IMR-90 (cell line): Measurements from ENCODE around the gene BHLHA15. TPM values are rescaled to one million over a fixed set of nuclear protein-coding genes. Genes with fewer than 3 reads are reported as not detected.

ENCODE experiments used
- ATAC-seq: fragments of 200-7000 bp; cut with Tn5 transposase; 2 replicates; pipeline ENCODE4 v1.9.1; 2020; ENCODE audit warnings: low read depth, mild to moderate bottlenecking, moderate library complexity
- BruUV-seq: library from RNA; stranded (reverse); fragments of 400-500 nt; replicated peaks from 2 replicates; lab custom pipeline; 2021; lab: Mats Ljungman, UMichigan
- CTCF ChIA-PET: fragments of 300-600 bp; formaldehyde crosslinking; extraction: SDS; loops from one replicate; lab custom pipeline; 2021; ENCODE audit warnings: antibody characterized with exemption; lab: Yijun Ruan, JAX
- POLR2A ChIA-PET: fragments of 300-600 bp; sonication (Branson Sonifier 250); formaldehyde crosslinking; loops from one replicate; lab custom pipeline; 2022; ENCODE audit warnings: antibody characterized with exemption; ENCODE audit not compliant: unreplicated experiment; lab: Charles Lee
- DNase-seq: peaks from one replicate; pipeline ENCODE4 v3.0.0; 2013
- H2AFZ ChIP-seq: replicated peaks from 2 replicates; pipeline ENCODE3; 2013; ENCODE audit warnings: low read length, mild to moderate bottlenecking; ENCODE audit not compliant: poor library complexity
- H2AK5ac ChIP-seq: 2 replicates; pipeline ENCODE4 v1.6.1; 2013; ENCODE audit warnings: low read depth, low read length, inconsistent platforms
- H2AK9ac ChIP-seq: replicated peaks from 2 replicates; pipeline ENCODE3; 2013; ENCODE audit warnings: mild to moderate bottlenecking, low read depth, low read length, moderate library complexity; ENCODE audit not compliant: poor library complexity
- H2BK120ac ChIP-seq: 2 replicates; pipeline ENCODE4 v1.6.1; 2013; ENCODE audit warnings: low read depth, low read length, inconsistent platforms
- H2BK15ac ChIP-seq: 3 replicates; pipeline ENCODE4 v1.6.1; 2013; ENCODE audit warnings: low read depth, low read length, inconsistent platforms
- H2BK20ac ChIP-seq: 2 replicates; pipeline ENCODE4 v1.6.1; 2013; ENCODE audit warnings: low read depth, mild to moderate bottlenecking, inconsistent platforms, low read length, moderate library complexity
- H2BK5ac ChIP-seq: 2 replicates; pipeline ENCODE4 v1.6.1; 2013; ENCODE audit warnings: mild to moderate bottlenecking, low read depth, low read length, inconsistent platforms; ENCODE audit not compliant: poor library complexity, severe bottlenecking
- H3K14ac ChIP-seq: replicated peaks from 2 replicates; pipeline ENCODE4 v1.6.1; 2013; ENCODE audit warnings: low read depth, low read length, inconsistent platforms
- H3K18ac ChIP-seq: 2 replicates; pipeline ENCODE4 v1.6.1; 2013; ENCODE audit warnings: low read depth, low read length, control low read depth
- H3K23ac ChIP-seq: 2 replicates; pipeline ENCODE4 v1.6.1; 2013; ENCODE audit warnings: low read depth, low read length, inconsistent platforms
- H3K27ac ChIP-seq: 2 replicates; pipeline ENCODE4 v1.5.1; 2013; ENCODE audit warnings: mild to moderate bottlenecking, control low read depth, low read length; ENCODE audit not compliant: insufficient read depth
- H3K27me3 ChIP-seq: 2 replicates; pipeline ENCODE4 v1.6.1; 2013; ENCODE audit warnings: low read length; ENCODE audit not compliant: control insufficient read depth, insufficient read depth
- H3K36me3 ChIP-seq: 2 replicates; pipeline ENCODE4 v1.6.1; 2013; ENCODE audit warnings: low read length, mixed read lengths; ENCODE audit not compliant: control insufficient read depth, insufficient read depth
- H3K4ac ChIP-seq: 2 replicates; pipeline ENCODE4 v1.6.1; 2013; ENCODE audit warnings: low read depth, low read length, inconsistent platforms
- H3K4me1 ChIP-seq: 2 replicates; pipeline ENCODE4 v1.6.1; 2013; ENCODE audit warnings: low read length, mixed read lengths; ENCODE audit not compliant: control insufficient read depth, insufficient read depth
- H3K4me2 ChIP-seq: 2 replicates; pipeline ENCODE4 v1.6.1; 2013; ENCODE audit warnings: low read depth, mild to moderate bottlenecking, control low read depth, low read length, moderate library complexity
- H3K4me3 ChIP-seq: 2 replicates; pipeline ENCODE4 v1.5.1; 2013; ENCODE audit warnings: low read depth, mild to moderate bottlenecking, control low read depth, low read length, moderate library complexity; ENCODE audit not compliant: insufficient read depth
- H3K56ac ChIP-seq: 2 replicates; pipeline ENCODE4 v1.6.1; 2013; ENCODE audit warnings: low read length, inconsistent platforms; ENCODE audit not compliant: insufficient read depth; ENCODE audit errors: extremely low read depth
- H3K79me1 ChIP-seq, 2 experiments: 2 replicates each; pipeline ENCODE4 v1.6.1; 2013; ENCODE audit warnings: low read length in 2 of 2, inconsistent platforms in 1 of 2, low read depth in 1 of 2
- H3K9ac ChIP-seq: 2 replicates; pipeline ENCODE4 v1.6.1; 2013; ENCODE audit warnings: low read depth, low read length, control low read depth
- H3K9me1 ChIP-seq: 2 replicates; pipeline ENCODE4 v1.6.1; 2013; ENCODE audit warnings: low read length, inconsistent platforms; ENCODE audit not compliant: insufficient read depth
- H3K9me3 ChIP-seq: 2 replicates; pipeline ENCODE4 v1.6.1; 2013; ENCODE audit warnings: low read length; ENCODE audit not compliant: control insufficient read depth, insufficient read depth
- H4K20me1 ChIP-seq: 2 replicates; pipeline ENCODE4 v1.6.1; 2013; ENCODE audit warnings: low read length, inconsistent platforms; ENCODE audit not compliant: insufficient read depth
- H4K5ac ChIP-seq: 2 replicates; pipeline ENCODE4 v1.6.1; 2013; ENCODE audit warnings: mild to moderate bottlenecking, low read depth, low read length, control low read depth
- H4K8ac ChIP-seq, 2 experiments: 2 replicates each; pipeline ENCODE4 v1.6.1; 2013; ENCODE audit warnings: low read depth in 2 of 2, low read length in 2 of 2, control low read depth in 1 of 2, inconsistent platforms in 1 of 2
- H4K91ac ChIP-seq: 2 replicates; pipeline ENCODE4 v1.6.1; 2013; ENCODE audit warnings: low read depth, low read length, inconsistent platforms; ENCODE audit not compliant: insufficient read depth
- BHLHE40 ChIP-seq: fragments of 150-350 bp; IDR thresholded peaks from 2 replicates; pipeline ENCODE4 v1.6.1; 2016; ENCODE audit warnings: mild to moderate bottlenecking, low read depth, low read length
- CEBPB ChIP-seq: IDR thresholded peaks from 2 replicates; pipeline ENCODE4 v1.6.1; 2012; ENCODE audit warnings: low read depth, low read length, improper control_type of control experiment
- CTCF ChIP-seq: conservative IDR thresholded peaks from 2 replicates; pipeline ENCODE4 v1.5.1; 2012; ENCODE audit warnings: mild to moderate bottlenecking, low read depth, low read length, improper control_type of control experiment
- MAFK ChIP-seq: IDR thresholded peaks from 2 replicates; pipeline ENCODE4 v1.6.1; 2012; ENCODE audit warnings: low read depth, low read length, improper control_type of control experiment
- MAZ ChIP-seq: IDR thresholded peaks from 2 replicates; pipeline ENCODE4 v1.6.1; 2012; ENCODE audit warnings: low read depth, mild to moderate bottlenecking, low read length, improper control_type of control experiment, moderate library complexity, borderline replicate concordance
- MXI1 ChIP-seq: IDR thresholded peaks from 2 replicates; pipeline ENCODE4 v1.6.1; 2012; ENCODE audit warnings: low read depth, mild to moderate bottlenecking, low read length, moderate library complexity, borderline replicate concordance
- NFE2L2 ChIP-seq: fragments of 150-350 bp; IDR thresholded peaks from 2 replicates; pipeline ENCODE4 v1.6.1; 2016; ENCODE audit warnings: low read depth, mild to moderate bottlenecking, low read length
- POLR2A ChIP-seq: IDR thresholded peaks from 2 replicates; pipeline ENCODE4 v1.6.1; 2012; ENCODE audit warnings: mild to moderate bottlenecking, low read depth, low read length
- RAD21 ChIP-seq: IDR thresholded peaks from 2 replicates; pipeline ENCODE4 v1.6.1; 2012; ENCODE audit warnings: low read length, improper control_type of control experiment
- RCOR1 ChIP-seq: IDR thresholded peaks from 2 replicates; pipeline ENCODE4 v1.6.1; 2012; ENCODE audit warnings: mild to moderate bottlenecking, low read length, improper control_type of control experiment; ENCODE audit not compliant: insufficient replicate concordance
- RFX5 ChIP-seq: IDR thresholded peaks from 2 replicates; pipeline ENCODE4 v1.8.0; 2012; ENCODE audit warnings: low read depth, mild to moderate bottlenecking, low read length, moderate library complexity
- SMC3 ChIP-seq: fragments of 150-350 bp; IDR thresholded peaks from 2 replicates; pipeline ENCODE4 v1.6.1; 2016; ENCODE audit warnings: low read depth, mild to moderate bottlenecking, antibody characterized with exemption, low read length, moderate library complexity
- USF2 ChIP-seq: fragments of 150-350 bp; IDR thresholded peaks from 2 replicates; pipeline ENCODE4 v1.6.1; 2017; ENCODE audit warnings: mild to moderate bottlenecking, antibody characterized with exemption, low read length, low read depth
- WGBS, 2 experiments: methylation state at CpG; one replicate each; pipeline versions ENCODE4 v1.1.5 to v1.1.7; 2013; ENCODE audit warnings: missing lambda C conversion rate in 2 of 2; ENCODE audit not compliant: insufficient read length in 1 of 2; ENCODE audit errors: extremely low coverage in 2 of 2; 5-methylcytosine and 5-hydroxymethylcytosine counted together
- dilution Hi-C: fragments of 300-500 bp; cut with HindIII; formaldehyde crosslinking; loops from one replicate; pipeline ENCODE4 v1.14.3; 2018; ENCODE audit warnings: low sequenced_read_pairs; ENCODE audit not compliant: unreplicated experiment
- in situ Hi-C: fragments of 300-500 bp; cut with MboI; formaldehyde crosslinking; loops from 3 replicates; pipeline ENCODE4 v1.14.3; 2019; ENCODE audit warnings: low sequenced_read_pairs, inconsistent platforms, mixed read lengths
- intact Hi-C: fragments of 100-400 bp; cut with micrococcal nuclease; formaldehyde crosslinking; loops from 2 replicates; pipeline ENCODE4 v1.10.0; 2022
- polyA plus RNA-seq, 3 experiments: library from polyadenylated mRNA; depleted of rRNA; stranded (reverse); fragments of >200 nt; gene quantifications; 2 replicates each; pipeline ENCODE4 v1.2.3, GENCODE V29; 2012; ENCODE audit warnings: low replicate concordance in 1 of 3
- total RNA-seq: library from RNA; depleted of rRNA; stranded (reverse); fragments of >200 nt; gene quantifications from 2 replicates; pipeline ENCODE4 v1.2.3, GENCODE V29; 2012
- TF ChIP-seq, protein P1 (sequence below): fragments of 150-350 bp; IDR thresholded peaks from 2 replicates; pipeline ENCODE4 v1.6.1; 2016; ENCODE audit warnings: low read depth, mild to moderate bottlenecking, low read length, moderate library complexity, borderline replicate concordance

BHLHA15 gene
- total and polyA plus RNA-seq, 2 of the 4 experiments (the other 2 are of a cell fraction), result not detected

GRCh38 chr7:98249106-98249505, 37.9 kb downstream of the BHLHA15 start:
- no peaks in the 10 kb centered on the region for H4K20me1 ChIP-seq
- no peak overlapping the region for H3K27ac ChIP-seq
- no peak for TF ChIP-seq MAFK
- TF ChIP-seq MXI1, result no peak
- no peak for TF ChIP-seq RAD21
- no peak for TF ChIP-seq CEBPB
- TF ChIP-seq RCOR1, result no peak
- no peak for TF ChIP-seq BHLHE40
- TF ChIP-seq CTCF, result no peak
- TF ChIP-seq POLR2A, result no peak
- TF ChIP-seq NFE2L2, result no peak
- no peak for TF ChIP-seq RFX5
- no peak for TF ChIP-seq MAZ
- TF ChIP-seq, protein P1, sequence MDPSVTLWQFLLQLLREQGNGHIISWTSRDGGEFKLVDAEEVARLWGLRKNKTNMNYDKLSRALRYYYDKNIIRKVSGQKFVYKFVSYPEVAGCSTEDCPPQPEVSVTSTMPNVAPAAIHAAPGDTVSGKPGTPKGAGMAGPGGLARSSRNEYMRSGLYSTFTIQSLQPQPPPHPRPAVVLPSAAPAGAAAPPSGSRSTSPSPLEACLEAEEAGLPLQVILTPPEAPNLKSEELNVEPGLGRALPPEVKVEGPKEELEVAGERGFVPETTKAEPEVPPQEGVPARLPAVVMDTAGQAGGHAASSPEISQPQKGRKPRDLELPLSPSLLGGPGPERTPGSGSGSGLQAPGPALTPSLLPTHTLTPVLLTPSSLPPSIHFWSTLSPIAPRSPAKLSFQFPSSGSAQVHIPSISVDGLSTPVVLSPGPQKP, result no peak
- TF ChIP-seq USF2, result no peak
- TF ChIP-seq SMC3, result no peak
- no peak overlapping the region for H2BK120ac ChIP-seq
- H2BK5ac ChIP-seq, result no peak overlapping the region
- H3K27me3 ChIP-seq, result no peaks in the 10 kb centered on the region
- H3K18ac ChIP-seq, result no peak overlapping the region
- H3K56ac ChIP-seq, result no peak overlapping the region
- H3K14ac ChIP-seq, result no peak overlapping the region
- H3K23ac ChIP-seq, result no peak overlapping the region
- no peak overlapping the region for H4K8ac ChIP-seq
- DNase-seq (no peak), ATAC-seq (no peak)
- H2BK15ac ChIP-seq, result no peak overlapping the region
- H3K4me2 ChIP-seq, result no peak overlapping the region
- intact Hi-C loops (no loop called here), in situ Hi-C loops (no loop called here), dilution Hi-C loops (no loop called here)
- H2AK5ac ChIP-seq, result no peak overlapping the region
- CTCF ChIA-PET, result no interaction called here
- peak overlapping the region; percentile 37 for H2AK9ac ChIP-seq
- peaks cover 8% of the 10 kb centered on the region for H3K4me1 ChIP-seq
- WGBS, 2 experiments, result 80% methylated on average over 2 of the region's 6 CpGs; no CpG with 5 or more reads in 1 of the 2 experiments
- H2BK20ac ChIP-seq, result no peak overlapping the region
- H3K79me1 ChIP-seq, result peaks cover 26 to 39% of the 10 kb centered on the region in 2 experiments
- H3K9me1 ChIP-seq, result peaks cover 2% of the 10 kb centered on the region; the same call in 1 of the 2 replicates
- H3K9me3 ChIP-seq, result no peaks in the 10 kb centered on the region
- no peak overlapping the region for H3K4me3 ChIP-seq
- no peak overlapping the region for H4K91ac ChIP-seq
- H3K9ac ChIP-seq, result no peak overlapping the region
- POLR2A ChIA-PET, result no interaction called here
- H3K36me3 ChIP-seq, result peaks cover 8% of the 10 kb centered on the region; the same call in 1 of the 2 replicates
- BruUV-seq, result no TSS peak
- H4K5ac ChIP-seq, result no peak overlapping the region
- no peak overlapping the region for H2AFZ ChIP-seq
- no peak overlapping the region for H3K4ac ChIP-seq
